Ovary (tissue), 3 donors: Measurements from ENCODE around the gene SOX14.

Experiments used
- CTCF ChIP-seq, 3 donors: fragments of 450-650 bp in 2 of 3; fragments of 200-600 bp in 1 of 3; IDR thresholded peaks; one replicate each; pipeline versions ENCODE4 v1.5.1 to v1.8.0; 2016 to 2022; ENCODE audit warnings: antibody characterized with exemption in 3 of 3, mild to moderate bottlenecking in 1 of 3
- POLR2A ChIP-seq: fragments of 450-650 bp; IDR thresholded peaks from one replicate; pipeline ENCODE4 v1.6.1; 2017; ENCODE audit warnings: antibody characterized with exemption, mild to moderate bottlenecking, moderate library complexity
- donor health status: DM: no; HTN: no; CAD: no.

- TF ChIP-seq CTCF (IDR thresholded peaks at IDR 0.05) (no peak), POLR2A (no peak)
Measured at GRCh38 chr3:137737208-137737607, 26.9 kb upstream of the SOX14 start.
